Tibial artery (tissue), 4 donors: ENCODE data around the gene MAP1LC3B.

Source experiments
- DNase-seq, 2 donors: peaks; one replicate each; pipeline ENCODE4 v3.0.0-alpha.2; 2019
- H3K27ac ChIP-seq, 2 donors: fragments of 200-600 bp; sonication (generic) in 1 of 2; 1 replicate in 1 of 2; 2 replicates in 1 of 2; pipeline ENCODE4 v1.5.1; 2018 to 2019; ENCODE audit warnings: mild to moderate bottlenecking in 1 of 2
- H3K27me3 ChIP-seq, 2 donors: fragments of 200-600 bp; sonication (generic) in 1 of 2; one replicate each; pipeline versions ENCODE4 v1.5.1 to v1.6.0; 2016 to 2019
- H3K36me3 ChIP-seq, 3 donors: fragments of 200-600 bp; sonication (generic) in 2 of 3; one replicate each; pipeline ENCODE4 v1.5.1; 2016 to 2019; ENCODE audit warnings: mild to moderate bottlenecking in 2 of 3
- H3K4me1 ChIP-seq, 4 donors: fragments of 200-600 bp; sonication (generic) in 2 of 4; 1 replicate in 3 of 4; 2 replicates in 1 of 4; pipeline ENCODE4 v1.5.1; 2016 to 2019
- H3K4me3 ChIP-seq, 2 donors: fragments of 200-600 bp; sonication (generic) in 1 of 2; 1 replicate in 1 of 2; 2 replicates in 1 of 2; pipeline ENCODE4 v1.5.1; 2018 to 2019; ENCODE audit warnings: mild to moderate bottlenecking in 2 of 2
- H3K9me3 ChIP-seq, 3 donors: fragments of 200-600 bp; sonication (generic) in 1 of 3; one replicate each; pipeline ENCODE4 v1.5.1; 2016 to 2019
- intact Hi-C: fragments of 100-400 bp; cut with DNase I; formaldehyde crosslinking; loops from one replicate; pipeline ENCODE4 v1.15.0; 2023; ENCODE audit warnings: low total_unique reads
- TF ChIP-seq, protein P1 (sequence below), 2 experiments: fragments of 200-600 bp in 1 of 2; fragments of 450-650 bp in 1 of 2; IDR thresholded peaks; one replicate each; pipeline ENCODE4 v1.5.1; 2017 to 2019; ENCODE audit warnings: antibody characterized with exemption in 2 of 2, mild to moderate bottlenecking in 1 of 2, moderate library complexity in 1 of 2

Gene MAP1LC3B

DNA sequence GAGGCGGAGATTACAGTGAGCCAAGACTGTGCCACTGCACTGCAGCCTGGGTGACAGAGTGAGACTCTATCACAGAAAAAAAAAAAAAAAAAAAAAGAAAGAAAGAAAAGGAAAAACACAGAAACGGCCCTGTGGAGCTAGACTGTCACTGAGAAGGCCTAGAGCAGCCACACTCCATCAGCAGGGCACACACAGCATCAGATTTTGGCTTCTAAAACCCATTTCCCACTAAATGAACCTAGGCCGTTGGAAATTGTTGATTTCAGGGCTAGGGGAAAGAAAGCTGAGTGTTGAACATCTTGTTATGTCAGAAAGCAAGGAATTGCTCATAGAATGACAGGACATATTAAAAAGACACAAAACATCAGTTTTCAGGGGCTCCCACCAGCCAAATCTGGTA lies 51.8 kb downstream of the MAP1LC3B start:
- Histone ChIP-seq H3K27me3 (no peaks in the 10 kb centered on the region), H3K4me1 (no peaks in the 10 kb centered on the region), H3K27ac (no peak overlapping the region), H3K4me3 (no peak overlapping the region), H3K9me3 (no peaks in the 10 kb centered on the region), H3K36me3 (peaks cover 8 to 38% (median 28%) of the 10 kb centered on the region in 3 donors)
- intact Hi-C loops: no loop called here
- no peak for DNase-seq
- TF ChIP-seq, protein P1, sequence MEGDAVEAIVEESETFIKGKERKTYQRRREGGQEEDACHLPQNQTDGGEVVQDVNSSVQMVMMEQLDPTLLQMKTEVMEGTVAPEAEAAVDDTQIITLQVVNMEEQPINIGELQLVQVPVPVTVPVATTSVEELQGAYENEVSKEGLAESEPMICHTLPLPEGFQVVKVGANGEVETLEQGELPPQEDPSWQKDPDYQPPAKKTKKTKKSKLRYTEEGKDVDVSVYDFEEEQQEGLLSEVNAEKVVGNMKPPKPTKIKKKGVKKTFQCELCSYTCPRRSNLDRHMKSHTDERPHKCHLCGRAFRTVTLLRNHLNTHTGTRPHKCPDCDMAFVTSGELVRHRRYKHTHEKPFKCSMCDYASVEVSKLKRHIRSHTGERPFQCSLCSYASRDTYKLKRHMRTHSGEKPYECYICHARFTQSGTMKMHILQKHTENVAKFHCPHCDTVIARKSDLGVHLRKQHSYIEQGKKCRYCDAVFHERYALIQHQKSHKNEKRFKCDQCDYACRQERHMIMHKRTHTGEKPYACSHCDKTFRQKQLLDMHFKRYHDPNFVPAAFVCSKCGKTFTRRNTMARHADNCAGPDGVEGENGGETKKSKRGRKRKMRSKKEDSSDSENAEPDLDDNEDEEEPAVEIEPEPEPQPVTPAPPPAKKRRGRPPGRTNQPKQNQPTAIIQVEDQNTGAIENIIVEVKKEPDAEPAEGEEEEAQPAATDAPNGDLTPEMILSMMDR (IDR thresholded peaks at IDR 0.05): no peak

DNA sequence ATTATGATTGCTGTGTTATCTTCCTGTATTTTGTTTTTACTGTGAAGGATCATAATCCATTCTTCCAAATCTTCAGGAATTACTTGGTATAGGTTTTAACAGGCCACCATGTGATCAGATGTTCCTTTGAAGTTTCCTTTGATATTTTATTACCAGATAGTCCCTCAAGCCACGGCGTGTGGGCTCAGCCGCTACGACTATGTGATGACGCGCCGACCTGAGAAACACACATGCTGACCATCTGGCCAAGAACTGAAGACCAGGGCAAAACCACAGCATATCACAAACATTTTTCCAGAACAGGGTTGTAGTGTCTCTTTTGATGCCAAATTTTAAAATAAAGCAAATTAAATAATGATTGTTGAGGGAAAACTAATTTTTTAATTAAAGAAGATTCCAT lies 53.4 kb downstream of the MAP1LC3B start:
- TF ChIP-seq, protein P1 (IDR thresholded peaks at IDR 0.05): no peak
- no peak for DNase-seq
- intact Hi-C loops: no loop called here
- peaks cover 8 to 38% (median 28%) of the 10 kb centered on the region in 3 donors for H3K36me3 ChIP-seq
- no peaks in the 10 kb centered on the region for H3K27me3 ChIP-seq
- no peaks in the 10 kb centered on the region for H3K9me3 ChIP-seq
- no peak overlapping the region for H3K4me3 ChIP-seq
- no peak overlapping the region for H3K27ac ChIP-seq
- H3K4me1 ChIP-seq: no peaks in the 10 kb centered on the region

DNA sequence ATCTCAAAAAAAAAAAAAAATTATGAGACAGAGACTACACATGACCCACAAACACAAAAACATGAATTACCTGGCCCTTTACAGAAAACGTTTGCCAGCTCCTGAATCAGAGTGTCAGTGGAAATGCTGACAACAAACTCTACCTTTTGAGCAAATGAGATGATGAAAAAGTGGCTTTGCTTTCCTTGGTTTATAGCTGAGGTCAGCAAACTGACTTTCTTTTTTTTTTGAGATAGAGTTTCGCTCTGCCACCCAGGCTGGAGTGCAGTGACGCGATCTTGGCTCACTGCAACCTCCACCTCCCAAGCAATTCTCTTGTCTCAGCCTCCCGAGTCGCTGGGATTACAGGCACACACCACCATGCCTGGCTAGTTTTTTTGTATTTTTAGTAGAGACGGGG lies 54.3 kb downstream of the MAP1LC3B start:
- Histone ChIP-seq H3K27me3 (no peaks in the 10 kb centered on the region), H3K27ac (no peak overlapping the region), H3K4me3 (no peak overlapping the region), H3K4me1 (no peaks in the 10 kb centered on the region), H3K36me3 (peaks cover 8 to 39% (median 30%) of the 10 kb centered on the region in 3 donors), H3K9me3 (no peaks in the 10 kb centered on the region)
- TF ChIP-seq, protein P1 (IDR thresholded peaks at IDR 0.05): no peak
- intact Hi-C loops: no loop called here
- no peak for DNase-seq

DNA sequence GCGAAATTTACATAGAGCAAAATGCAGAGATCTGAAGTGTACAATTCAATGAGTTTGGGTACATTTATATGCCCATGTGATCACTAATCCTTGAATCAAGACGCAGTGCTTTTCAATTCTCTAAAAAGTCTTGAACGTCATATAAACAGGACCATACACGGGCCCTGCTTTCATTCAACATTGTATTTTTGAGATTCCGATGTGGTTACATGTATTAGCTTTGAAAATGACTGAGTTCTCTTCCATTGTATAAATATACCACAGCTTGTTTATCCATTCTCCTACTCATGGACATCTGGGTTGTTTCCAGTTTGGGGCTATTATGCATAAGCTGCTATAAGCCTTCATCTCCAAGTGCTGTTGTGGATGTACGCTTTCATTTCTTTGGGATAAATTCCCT lies 55.2 kb downstream of the MAP1LC3B start:
- TF ChIP-seq, protein P1 (IDR thresholded peaks at IDR 0.05): no peak
- H3K27ac ChIP-seq: no peak overlapping the region
- intact Hi-C loops: no loop called here
- H3K4me1 ChIP-seq: no peaks in the 10 kb centered on the region
- H3K36me3 ChIP-seq: peaks cover 8 to 47% (median 36%) of the 10 kb centered on the region in 3 donors
- no peaks in the 10 kb centered on the region for H3K27me3 ChIP-seq
- H3K9me3 ChIP-seq: no peaks in the 10 kb centered on the region
- no peak for DNase-seq
- no peak overlapping the region for H3K4me3 ChIP-seq

DNA sequence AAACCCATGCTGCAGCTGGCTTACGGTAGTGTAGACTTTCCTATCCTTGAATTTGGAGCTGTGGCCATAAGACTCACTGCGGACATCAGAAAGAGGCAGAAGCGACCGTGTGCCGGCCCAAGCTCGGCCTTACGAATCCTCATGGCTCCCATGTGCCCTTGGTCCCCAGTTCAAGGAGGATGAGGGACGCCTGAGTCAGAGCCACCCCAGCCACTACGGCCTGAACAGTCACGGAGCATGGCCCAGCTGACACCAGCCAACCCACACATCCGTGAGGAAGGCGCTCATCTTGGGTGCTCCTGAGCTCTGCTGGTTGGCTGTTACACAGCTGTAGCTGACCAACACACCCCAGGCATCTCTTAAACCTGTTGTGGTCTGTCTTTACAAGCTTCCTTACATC lies 56.7 kb downstream of the MAP1LC3B start:
- Histone ChIP-seq H3K27me3 (no peaks in the 10 kb centered on the region), H3K27ac (no peak overlapping the region), H3K4me1 (no peaks in the 10 kb centered on the region), H3K9me3 (no peaks in the 10 kb centered on the region), H3K4me3 (no peak overlapping the region), H3K36me3 (peaks cover 8 to 51% (median 44%) of the 10 kb centered on the region in 3 donors)
- TF ChIP-seq, protein P1 (IDR thresholded peaks at IDR 0.05): no peak
- intact Hi-C loops: no loop called here
- DNase-seq: no peak
